Measurements from ENCODE around the gene PDE7B. TPM values are rescaled to one million over a fixed set of nuclear protein-coding genes. Genes with fewer than 3 reads are reported as not detected.

PDE7B gene
- total and polyA plus RNA-seq, 8 donors = 0.29 to 73.2 (median 5.0) TPM

DNA sequence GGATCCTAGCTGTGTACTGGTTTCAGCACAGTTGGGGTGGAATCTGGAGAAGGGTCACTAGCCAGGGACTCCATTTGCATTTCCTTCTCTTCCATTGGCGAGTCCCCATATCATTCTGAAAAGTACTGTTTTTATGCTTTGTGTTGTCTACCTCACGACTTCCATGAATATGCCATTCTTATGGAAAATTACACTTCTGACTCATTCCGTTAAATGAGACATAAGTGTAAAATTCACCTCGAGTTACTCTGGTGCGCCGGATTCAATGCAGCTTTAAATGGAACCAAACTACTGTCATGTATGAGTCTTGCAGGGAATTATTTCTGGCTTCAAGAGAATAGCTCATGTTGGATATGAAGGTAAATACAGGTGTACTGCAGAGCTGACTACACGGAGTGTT, 99.2 kb downstream of the PDE7B start:
- H3K27ac ChIP-seq = no peak overlapping the region
- 74 to 90% (median 88%) methylated on average over 7 of the region's 7 CpGs for WGBS, 5 donors
- peaks cover 0 to 5% (median 2%) of the 10 kb centered on the region in 4 donors for H3K4me1 ChIP-seq
- no peaks in the 10 kb centered on the region for H3K9me3 ChIP-seq
- H3K36me3 ChIP-seq = no peaks in the 10 kb centered on the region
- H3K27me3 ChIP-seq = no peaks in the 10 kb centered on the region
- DNase-seq = no peak
- H3K4me3 ChIP-seq = no peak overlapping the region
- no peak for TF ChIP-seq POLR2AphosphoS5 (IDR thresholded peaks at IDR 0.05)
- TF ChIP-seq, protein P1, sequence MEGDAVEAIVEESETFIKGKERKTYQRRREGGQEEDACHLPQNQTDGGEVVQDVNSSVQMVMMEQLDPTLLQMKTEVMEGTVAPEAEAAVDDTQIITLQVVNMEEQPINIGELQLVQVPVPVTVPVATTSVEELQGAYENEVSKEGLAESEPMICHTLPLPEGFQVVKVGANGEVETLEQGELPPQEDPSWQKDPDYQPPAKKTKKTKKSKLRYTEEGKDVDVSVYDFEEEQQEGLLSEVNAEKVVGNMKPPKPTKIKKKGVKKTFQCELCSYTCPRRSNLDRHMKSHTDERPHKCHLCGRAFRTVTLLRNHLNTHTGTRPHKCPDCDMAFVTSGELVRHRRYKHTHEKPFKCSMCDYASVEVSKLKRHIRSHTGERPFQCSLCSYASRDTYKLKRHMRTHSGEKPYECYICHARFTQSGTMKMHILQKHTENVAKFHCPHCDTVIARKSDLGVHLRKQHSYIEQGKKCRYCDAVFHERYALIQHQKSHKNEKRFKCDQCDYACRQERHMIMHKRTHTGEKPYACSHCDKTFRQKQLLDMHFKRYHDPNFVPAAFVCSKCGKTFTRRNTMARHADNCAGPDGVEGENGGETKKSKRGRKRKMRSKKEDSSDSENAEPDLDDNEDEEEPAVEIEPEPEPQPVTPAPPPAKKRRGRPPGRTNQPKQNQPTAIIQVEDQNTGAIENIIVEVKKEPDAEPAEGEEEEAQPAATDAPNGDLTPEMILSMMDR (IDR thresholded peaks at IDR 0.05) = no peak
- TF ChIP-seq EP300 (IDR thresholded peaks at IDR 0.05) = no peak
- TF ChIP-seq POLR2A (IDR thresholded peaks at IDR 0.05) = no peak
- intact Hi-C loops (cut with DNase I; ENCODE audit: low total_unique reads) = no loop called here

DNA sequence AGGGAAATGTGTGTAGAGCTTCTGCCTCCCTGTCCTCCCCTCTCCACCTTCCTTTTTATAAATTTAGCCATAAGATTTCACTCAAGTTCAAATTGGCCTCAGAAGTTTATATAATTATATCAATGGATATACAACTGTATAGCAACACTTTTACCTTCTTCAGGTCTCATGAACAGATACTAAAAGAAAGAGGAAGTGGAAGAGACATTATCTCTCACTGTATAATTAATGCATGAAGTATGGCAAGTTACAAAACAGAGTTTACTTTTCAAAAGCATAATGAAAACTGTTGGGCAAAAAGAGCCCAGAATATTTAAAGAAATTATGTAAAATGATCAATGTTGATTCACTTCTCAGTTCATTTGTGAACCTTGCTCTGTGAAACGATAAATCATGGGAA, 99.7 kb downstream of the PDE7B start:
- Histone ChIP-seq H3K4me3 (no peak overlapping the region), H3K9me3 (no peaks in the 10 kb centered on the region), H3K4me1 (peaks cover 0 to 5% (median 2%) of the 10 kb centered on the region in 4 donors), H3K36me3 (no peaks in the 10 kb centered on the region), H3K27me3 (no peaks in the 10 kb centered on the region), H3K27ac (no peak overlapping the region)
- DNase-seq = no peak
- TF ChIP-seq EP300 (IDR thresholded peaks at IDR 0.05) (no peak), POLR2AphosphoS5 (IDR thresholded peaks at IDR 0.05) (no peak), POLR2A (IDR thresholded peaks at IDR 0.05) (no peak)
- WGBS, 5 donors = 82 to 90% (median 86%) methylated on average over 1 of the region's 1 CpG
- intact Hi-C loops (cut with DNase I; ENCODE audit: low total_unique reads) = no loop called here

DNA sequence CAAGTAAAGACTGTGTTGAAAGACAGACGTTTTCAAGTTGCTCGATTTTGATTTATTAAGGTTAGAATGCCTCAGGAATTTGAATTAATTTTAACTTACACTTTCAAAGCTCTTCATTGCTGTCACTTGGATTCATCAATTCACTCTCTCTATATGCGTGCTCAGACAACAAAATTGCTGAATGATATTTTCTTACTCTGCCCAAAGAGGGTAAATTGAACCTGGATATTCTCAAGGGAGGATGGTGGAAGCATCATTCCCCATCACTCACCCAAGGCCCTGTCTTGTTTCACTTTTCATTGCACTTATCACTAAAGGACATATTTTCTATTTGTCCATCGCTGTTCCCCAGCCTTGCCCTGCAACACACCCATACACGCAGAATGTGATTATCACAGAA, 102.3 kb downstream of the PDE7B start:
- Histone ChIP-seq H3K9me3 (no peaks in the 10 kb centered on the region), H3K27ac (no peak overlapping the region), H3K36me3 (no peaks in the 10 kb centered on the region), H3K4me3 (no peak overlapping the region), H3K27me3 (no peaks in the 10 kb centered on the region), H3K4me1 (no peaks in the 10 kb centered on the region)
- TF ChIP-seq EP300 (IDR thresholded peaks at IDR 0.05) = no peak
- TF ChIP-seq, protein P1 (IDR thresholded peaks at IDR 0.05) = no peak
- TF ChIP-seq POLR2A (IDR thresholded peaks at IDR 0.05) = no peak
- TF ChIP-seq POLR2AphosphoS5 (IDR thresholded peaks at IDR 0.05) = no peak
- no peak for DNase-seq
- intact Hi-C loops (cut with DNase I; ENCODE audit: low total_unique reads) = no loop called here
- WGBS, 5 donors = 82 to 90% (median 88%) methylated on average over 5 of the region's 5 CpGs

DNA sequence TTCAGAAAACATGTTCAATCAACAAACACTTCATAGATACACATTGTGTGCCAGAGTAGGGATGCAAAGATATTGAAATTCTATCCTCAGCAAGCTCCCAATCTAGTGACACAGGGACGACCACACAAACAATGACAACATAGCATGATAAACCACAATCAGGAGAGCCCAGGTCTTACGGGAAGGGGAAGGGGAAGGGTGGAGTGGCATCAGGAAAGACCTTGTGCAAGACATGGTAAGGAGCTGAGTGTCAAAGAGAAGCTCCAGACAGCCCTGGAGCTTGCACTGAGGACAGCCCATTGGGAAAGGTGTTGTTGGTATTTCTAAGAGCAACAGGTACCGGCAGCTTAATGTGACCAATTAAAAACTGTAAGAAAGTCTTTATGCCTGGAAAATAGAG, 103.6 kb downstream of the PDE7B start:
- TF ChIP-seq POLR2A (IDR thresholded peaks at IDR 0.05) (no peak), POLR2AphosphoS5 (IDR thresholded peaks at IDR 0.05) (no peak), EP300 (IDR thresholded peaks at IDR 0.05) (no peak)
- TF ChIP-seq, protein P1 (IDR thresholded peaks at IDR 0.05) = no peak
- no peaks in the 10 kb centered on the region for H3K36me3 ChIP-seq
- 57 to 80% (median 69%) methylated on average over 3 of the region's 3 CpGs for WGBS, 5 donors
- no peaks in the 10 kb centered on the region for H3K9me3 ChIP-seq
- DNase-seq = no peak
- no peaks in the 10 kb centered on the region for H3K27me3 ChIP-seq
- H3K27ac ChIP-seq = no peak overlapping the region
- no peak overlapping the region for H3K4me3 ChIP-seq
- no peaks in the 10 kb centered on the region for H3K4me1 ChIP-seq
- intact Hi-C loops (cut with DNase I; ENCODE audit: low total_unique reads) = no loop called here

DNA sequence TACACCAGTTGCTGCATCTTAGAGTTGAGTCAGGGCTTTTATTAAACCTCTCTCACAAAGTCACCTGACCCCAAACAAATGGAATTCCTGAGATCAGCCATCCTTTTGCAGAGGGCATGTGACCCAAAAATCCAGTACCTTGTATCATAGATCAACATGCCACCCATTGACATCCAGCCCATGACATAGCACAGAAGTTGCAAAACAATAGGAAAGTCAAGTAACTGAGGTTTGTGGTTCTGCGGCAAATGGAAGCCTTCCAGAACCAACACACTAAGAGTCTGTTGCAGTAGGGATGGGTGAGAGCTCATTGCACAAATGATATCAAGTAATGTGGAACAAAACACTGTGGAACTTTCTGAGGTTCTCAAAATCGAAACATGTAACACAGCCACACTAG, 111.2 kb downstream of the PDE7B start:
- intact Hi-C loops (cut with DNase I; ENCODE audit: low total_unique reads) = no loop called here
- H3K27me3 ChIP-seq = no peaks in the 10 kb centered on the region
- H3K9me3 ChIP-seq = peaks cover 0 to 4% (median 0%) of the 10 kb centered on the region in 4 donors
- H3K4me1 ChIP-seq = no peaks in the 10 kb centered on the region
- no peak overlapping the region for H3K27ac ChIP-seq
- H3K36me3 ChIP-seq = no peaks in the 10 kb centered on the region
- no peak for TF ChIP-seq POLR2A (IDR thresholded peaks at IDR 0.05)
- TF ChIP-seq EP300 (IDR thresholded peaks at IDR 0.05) = no peak
- TF ChIP-seq, protein P1 (IDR thresholded peaks at IDR 0.05) = no peak
- no peak for DNase-seq
- H3K4me3 ChIP-seq = no peak overlapping the region
- 91 to 100% (median 95%) methylated on average over 2 of the region's 2 CpGs for whole genome bisulfite sequencing, 5 donors
